ENCODE measurements around the gene MBD1. TPM values are rescaled to one million over a fixed set of nuclear protein-coding genes. Genes with fewer than 3 reads are reported as not detected.
"Not testable (repeated sequence)": the region's sequence is repeated elsewhere in the genome, so short reads cannot be mapped to it uniquely, and the experiment has no call there.

Gene MBD1
- total RNA-seq, 6 donors from 2014 or later: 57.6 to 150 (median 72.9) TPM

- WGBS, 2 donors: 89 to 90% methylated on average over 3 of the region's 3 CpGs
- Histone ChIP-seq H3K4me1 (peaks cover 0 to 20% (median 10%) of the 10 kb centered on the region in 4 donors), H3K4me3 (no peak overlapping the region), H3K9me3 (no peaks in the 10 kb centered on the region), H3K27ac (no peak overlapping the region), H3K36me3 (no peaks in the 10 kb centered on the region), H3K27me3 (no peaks in the 10 kb centered on the region)
- ATAC-seq (ENCODE audit: low FRiP score in 2 of 2) (no peak), DNase-seq (no peak)
- TF ChIP-seq EP300 (IDR thresholded peaks at IDR 0.05): no peak
- no peak for TF ChIP-seq POLR2AphosphoS5 (IDR thresholded peaks at IDR 0.05)
- no peak for TF ChIP-seq CTCF (IDR thresholded peaks at IDR 0.05)
- no peak for TF ChIP-seq POLR2A (IDR thresholded peaks at IDR 0.05)
Observed at GRCh38 chr18:50311650-50312049, 30.3 kb upstream of the MBD1 start.

DNA sequence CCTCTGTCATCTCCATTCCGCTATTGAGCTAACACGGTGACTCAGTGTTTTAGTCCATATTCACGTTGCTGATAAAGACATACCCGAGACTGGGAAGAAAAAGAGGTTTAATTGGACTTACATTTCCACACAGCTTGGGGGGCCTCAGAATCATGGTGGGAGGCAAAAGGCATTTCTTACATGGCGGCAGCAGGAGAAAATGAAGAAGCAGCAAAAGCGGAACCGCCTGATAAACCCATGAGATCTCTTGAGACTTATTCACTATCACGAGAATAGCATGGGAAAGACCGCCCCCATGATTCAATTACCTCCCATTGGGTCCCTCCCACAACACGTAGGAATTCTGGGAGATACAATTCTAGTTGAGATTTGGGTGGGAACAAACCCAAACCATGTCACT lies 28.8 kb upstream of the MBD1 start:
- ATAC-seq (ENCODE audit: low FRiP score in 2 of 2) (no peak), DNase-seq (no peak)
- TF ChIP-seq CTCF (IDR thresholded peaks at IDR 0.05) (no peak), POLR2AphosphoS5 (IDR thresholded peaks at IDR 0.05) (no peak), POLR2A (IDR thresholded peaks at IDR 0.05) (no peak), EP300 (IDR thresholded peaks at IDR 0.05) (no peak)
- Histone ChIP-seq H3K27me3 (no peaks in the 10 kb centered on the region), H3K36me3 (no peaks in the 10 kb centered on the region), H3K9me3 (peaks cover 0 to 2% (median 0%) of the 10 kb centered on the region in 4 donors), H3K4me1 (peaks cover 0 to 20% (median 10%) of the 10 kb centered on the region in 4 donors), H3K4me3 (no peak overlapping the region), H3K27ac (no peak overlapping the region)
- WGBS, 2 donors: 86 to 89% methylated on average over 10 of the region's 10 CpGs

DNA sequence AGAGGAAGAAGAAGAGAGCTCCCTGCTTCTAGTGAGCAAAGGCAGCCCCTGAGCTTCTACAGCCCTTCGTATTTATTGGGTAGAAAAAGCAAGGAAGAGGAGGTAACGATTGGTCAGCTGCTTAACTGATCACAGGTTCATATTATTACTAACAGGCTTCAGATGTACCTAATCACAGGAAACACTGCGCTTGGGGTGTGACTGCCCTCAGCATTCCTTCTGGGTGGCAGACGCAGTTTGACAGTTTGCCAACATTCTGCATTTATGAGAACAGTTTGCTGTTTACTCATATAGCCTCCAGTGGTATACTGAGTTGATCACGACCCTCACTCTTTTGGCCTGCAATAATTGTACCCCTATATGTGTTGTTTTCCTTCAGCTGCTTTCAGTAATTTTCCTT lies 27.5 kb upstream of the MBD1 start:
- not testable (repeated sequence) for ATAC-seq (ENCODE audit: low FRiP score in 2 of 2); DNase-seq; H3K36me3 ChIP-seq; H3K9me3 ChIP-seq; H3K27me3 ChIP-seq; H3K4me3 ChIP-seq
- Histone ChIP-seq H3K27ac (peak overlapping the region in 1 of 4 donors; percentile 30), H3K4me1 (peaks cover 0 to 20% (median 10%) of the 10 kb centered on the region in 4 donors)
- 64 to 75% methylated on average over 5 of the region's 5 CpGs for WGBS, 2 donors

DNA sequence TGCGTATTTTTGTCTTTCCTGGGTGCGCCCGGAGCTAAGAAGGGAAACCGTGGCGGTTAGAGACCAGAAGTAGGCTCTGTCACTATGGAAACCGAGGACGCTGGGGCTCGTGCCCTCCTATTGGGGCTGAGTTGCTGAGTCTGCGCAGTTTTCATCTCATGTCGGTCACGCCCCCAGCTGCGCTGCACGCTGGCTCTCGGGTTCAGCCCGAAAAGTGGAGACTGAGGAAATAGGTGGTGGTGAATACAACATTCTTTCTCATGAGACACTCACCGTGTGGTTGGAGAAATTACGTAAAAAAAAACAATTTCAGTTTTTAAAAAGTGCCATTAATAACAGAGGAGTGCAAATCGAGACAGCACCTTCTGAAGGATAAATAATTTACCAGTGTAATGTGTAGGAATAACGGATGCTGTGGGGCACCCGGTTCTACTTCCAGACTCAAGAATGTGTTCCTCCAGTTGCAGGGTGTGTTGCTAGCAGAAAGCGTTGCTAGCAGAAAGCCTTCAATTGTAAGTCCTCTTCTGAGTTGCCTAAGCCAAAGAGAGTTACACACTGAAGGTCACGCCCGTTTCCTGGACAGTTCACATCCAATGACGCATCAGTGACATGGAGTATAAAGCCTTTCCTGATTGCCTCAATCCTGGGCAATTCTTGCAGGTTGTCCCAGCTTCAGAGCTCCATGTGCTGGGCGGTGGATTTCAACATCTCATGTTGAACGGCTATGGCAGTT lies 26.6 kb upstream of the MBD1 start:
- peak; percentile 87 to 94 for DNase-seq

DNA sequence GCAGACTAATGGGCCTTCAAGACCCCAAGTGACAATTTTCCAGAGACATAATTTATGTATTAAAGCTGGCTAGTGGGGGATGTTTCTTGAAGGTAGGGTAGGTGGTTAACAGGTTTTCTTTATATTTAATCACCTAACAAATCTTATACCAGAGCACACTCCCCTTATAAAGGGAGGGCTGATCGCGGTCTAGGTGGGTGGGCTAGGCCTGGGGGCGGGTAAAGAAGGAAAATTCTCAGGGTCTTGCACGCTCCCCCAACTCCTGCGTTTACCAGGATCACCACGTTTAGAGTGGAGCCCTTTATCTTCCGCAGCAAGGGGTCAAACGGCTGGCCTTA lies 26.0 kb upstream of the MBD1 start:
- DNase-seq (no peak), ATAC-seq (ENCODE audit: low FRiP score in 2 of 2) (no peak)
- H3K36me3 ChIP-seq: no peaks in the 10 kb centered on the region
- peaks cover 0 to 20% (median 10%) of the 10 kb centered on the region in 4 donors for H3K4me1 ChIP-seq
- TF ChIP-seq POLR2A (IDR thresholded peaks at IDR 0.05) (no peak), CTCF (IDR thresholded peaks at IDR 0.05) (no peak), EP300 (IDR thresholded peaks at IDR 0.05) (no peak), POLR2AphosphoS5 (IDR thresholded peaks at IDR 0.05) (no peak)
- 1% methylated on average over 8 of the region's 8 CpGs; no CpG with 5 or more reads in 1 of the 2 donors for WGBS, 2 donors
- peaks cover 0 to 5% (median 0%) of the 10 kb centered on the region in 4 donors for H3K9me3 ChIP-seq
- H3K27ac ChIP-seq: peak overlapping the region in 3 of 4 donors; percentile 11 to 30 (median 18)
- H3K27me3 ChIP-seq: no peaks in the 10 kb centered on the region
- peak overlapping the region; percentile 31 to 51 (median 40) for H3K4me3 ChIP-seq

More for the DNA sequence above, 26.6 kb upstream of the MBD1 start:
- TF ChIP-seq EP300 (IDR thresholded peaks at IDR 0.05): peak in 2 of 4 donors; percentile 60 to 69
- peak; percentile 67 to 85 for TF ChIP-seq POLR2AphosphoS5 (IDR thresholded peaks at IDR 0.05)
- peak in 1 of 6 experiments; percentile 9 for TF ChIP-seq CTCF (IDR thresholded peaks at IDR 0.05)
- TF ChIP-seq POLR2A (IDR thresholded peaks at IDR 0.05): peak in 1 of 4 donors; percentile 37
- H3K4me1 ChIP-seq: peaks cover 0 to 20% (median 10%) of the 10 kb centered on the region in 4 donors
- H3K9me3 ChIP-seq: peaks cover 0 to 5% (median 0%) of the 10 kb centered on the region in 4 donors
- H3K27me3 ChIP-seq: no peaks in the 10 kb centered on the region
- no peaks in the 10 kb centered on the region for H3K36me3 ChIP-seq
- H3K4me3 ChIP-seq: peak overlapping the region; percentile 31 to 51 (median 40)
- H3K27ac ChIP-seq: peak overlapping the region; percentile 11 to 30 (median 22)
- ATAC-seq (ENCODE audit: low FRiP score in 2 of 2): peak; percentile 92 to 99
- 5% methylated on average over 18 to 26 of the region's 26 CpGs for WGBS, 2 donors
